ENCODE measurements around the gene HRH3. TPM values are rescaled to one million over a fixed set of nuclear protein-coding genes. Genes with fewer than 3 reads are reported as not detected.

Gene HRH3
- total RNA-seq, 3 donors from 2014 or later (not counting 1 experiment from before 2014, with no cell fraction given), result not detected

DNA sequence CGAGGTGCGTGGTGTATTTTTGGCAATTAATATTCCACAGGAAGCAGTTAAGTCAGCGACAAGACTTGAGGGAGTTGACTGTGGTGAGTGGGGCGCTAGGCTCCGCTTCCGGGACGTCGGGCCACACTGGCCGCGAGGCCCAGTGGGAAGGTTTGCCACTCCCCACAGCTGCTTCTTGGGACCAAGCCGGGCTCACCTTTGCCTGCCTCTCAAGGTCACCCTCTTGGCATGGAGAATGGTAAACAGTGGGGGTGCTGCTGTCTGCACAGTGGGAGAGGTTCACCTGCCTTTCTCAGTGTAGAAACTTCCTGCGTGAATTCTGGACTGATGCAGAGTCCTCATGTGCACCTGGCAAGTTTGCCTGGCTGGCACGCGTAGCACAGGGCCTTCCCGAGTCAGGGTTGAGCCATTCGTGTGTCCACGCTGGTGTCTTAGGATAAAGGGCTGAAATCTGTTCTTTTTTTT, 24.6 kb upstream of the HRH3 start:
- peak overlapping the region; percentile 63 for H3K27ac ChIP-seq (ENCODE audit: low read length)

DNA sequence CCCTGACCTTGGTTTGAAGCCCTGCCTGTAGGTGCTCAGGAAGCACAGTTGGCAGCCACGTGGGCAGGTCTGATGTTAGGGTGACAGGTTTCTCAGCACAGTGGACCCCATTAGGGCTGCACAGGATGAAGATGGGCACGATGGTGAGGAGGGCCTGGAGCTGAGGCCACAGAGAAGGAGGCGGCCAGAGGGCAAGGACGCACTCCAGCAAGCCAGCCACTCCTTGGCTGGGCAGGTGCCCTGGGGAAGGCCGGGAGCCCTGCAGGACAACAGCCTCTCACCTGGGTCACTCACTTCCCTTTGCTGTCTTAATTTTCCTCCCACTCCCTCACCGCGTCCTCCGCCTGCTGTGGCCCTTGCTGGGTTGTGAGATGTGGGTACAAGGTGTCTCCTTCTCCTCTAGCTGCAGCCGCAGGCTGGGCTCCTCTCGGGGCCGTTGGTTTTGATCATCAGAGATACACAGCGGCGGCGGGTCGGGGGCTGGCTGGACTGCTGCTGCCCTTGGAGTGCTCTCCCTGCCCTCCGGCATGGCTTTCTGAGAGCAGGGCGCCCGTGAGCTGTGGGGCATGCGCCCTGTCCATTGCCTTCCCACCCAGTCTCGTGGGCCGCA, 23.9 kb upstream of the HRH3 start:
- ATAC-seq, result peak; percentile 32 to 40 (median 37)
- no peaks in the 10 kb centered on the region for H3K27me3 Mint-ChIP-seq (ENCODE audit: low read depth in 2 of 2)
- H3K36me3 ChIP-seq (ENCODE audit: control insufficient read depth, insufficient read depth, low read length), result peaks cover 10% of the 10 kb centered on the region
- intact Hi-C loops (cut with micrococcal nuclease), result no loop called here
- peaks cover 69% of the 10 kb centered on the region for H3K4me1 ChIP-seq (ENCODE audit: control insufficient read depth, insufficient read depth, low read length)
- peak overlapping the region; percentile 85 to 86 for H3K27ac Mint-ChIP-seq
- TF ChIP-seq, protein P1, sequence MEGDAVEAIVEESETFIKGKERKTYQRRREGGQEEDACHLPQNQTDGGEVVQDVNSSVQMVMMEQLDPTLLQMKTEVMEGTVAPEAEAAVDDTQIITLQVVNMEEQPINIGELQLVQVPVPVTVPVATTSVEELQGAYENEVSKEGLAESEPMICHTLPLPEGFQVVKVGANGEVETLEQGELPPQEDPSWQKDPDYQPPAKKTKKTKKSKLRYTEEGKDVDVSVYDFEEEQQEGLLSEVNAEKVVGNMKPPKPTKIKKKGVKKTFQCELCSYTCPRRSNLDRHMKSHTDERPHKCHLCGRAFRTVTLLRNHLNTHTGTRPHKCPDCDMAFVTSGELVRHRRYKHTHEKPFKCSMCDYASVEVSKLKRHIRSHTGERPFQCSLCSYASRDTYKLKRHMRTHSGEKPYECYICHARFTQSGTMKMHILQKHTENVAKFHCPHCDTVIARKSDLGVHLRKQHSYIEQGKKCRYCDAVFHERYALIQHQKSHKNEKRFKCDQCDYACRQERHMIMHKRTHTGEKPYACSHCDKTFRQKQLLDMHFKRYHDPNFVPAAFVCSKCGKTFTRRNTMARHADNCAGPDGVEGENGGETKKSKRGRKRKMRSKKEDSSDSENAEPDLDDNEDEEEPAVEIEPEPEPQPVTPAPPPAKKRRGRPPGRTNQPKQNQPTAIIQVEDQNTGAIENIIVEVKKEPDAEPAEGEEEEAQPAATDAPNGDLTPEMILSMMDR (IDR thresholded peaks at IDR 0.05), result no peak
- WGBS (ENCODE audit: insufficient coverage), result 56% methylated on average over 18 of the region's 21 CpGs
- H3K27ac ChIP-seq (ENCODE audit: low read length), result peak overlapping the region; percentile 63
- H3K4me3 ChIP-seq (ENCODE audit: low read length), result no peak overlapping the region
- H3K4me1 Mint-ChIP-seq, result peaks cover 72 to 76% of the 10 kb centered on the region in 2 donors
- H3K27me3 ChIP-seq (ENCODE audit: control insufficient read depth, insufficient read depth, low read length), result no peaks in the 10 kb centered on the region
- no peak for DNase-seq
- H3K36me3 Mint-ChIP-seq, result no peaks in the 10 kb centered on the region
- no peaks in the 10 kb centered on the region for H3K9me3 Mint-ChIP-seq
- H3K4me3 Mint-ChIP-seq, result peak overlapping the region; percentile 87
- H3K9me3 ChIP-seq (ENCODE audit: control insufficient read depth, insufficient read depth, low read length), result no peaks in the 10 kb centered on the region

More for the DNA sequence above, 24.6 kb upstream of the HRH3 start:
- no peaks in the 10 kb centered on the region for H3K9me3 ChIP-seq (ENCODE audit: control insufficient read depth, insufficient read depth, low read length)
- Mint-ChIP-seq H3K27me3 (ENCODE audit: low read depth in 2 of 2) (no peaks in the 10 kb centered on the region), H3K4me3 (peak overlapping the region; percentile 87), H3K27ac (peak overlapping the region; percentile 85 to 86), H3K9me3 (no peaks in the 10 kb centered on the region), H3K36me3 (no peaks in the 10 kb centered on the region), H3K4me1 (peaks cover 66 to 72% of the 10 kb centered on the region in 2 donors)
- H3K4me3 ChIP-seq (ENCODE audit: low read length), result no peak overlapping the region
- H3K36me3 ChIP-seq (ENCODE audit: control insufficient read depth, insufficient read depth, low read length), result peaks cover 10% of the 10 kb centered on the region
- DNase-seq (peak in 1 of 2 donors; percentile 35), ATAC-seq (peak; percentile 59 to 73 (median 70))
- H3K4me1 ChIP-seq (ENCODE audit: control insufficient read depth, insufficient read depth, low read length), result peaks cover 63% of the 10 kb centered on the region
- TF ChIP-seq, protein P1 (IDR thresholded peaks at IDR 0.05), result no peak
- intact Hi-C loops (cut with micrococcal nuclease), result no loop called here
- H3K27me3 ChIP-seq (ENCODE audit: control insufficient read depth, insufficient read depth, low read length), result no peaks in the 10 kb centered on the region
- 43% methylated on average over 17 of the region's 17 CpGs for WGBS (ENCODE audit: insufficient coverage)

DNA sequence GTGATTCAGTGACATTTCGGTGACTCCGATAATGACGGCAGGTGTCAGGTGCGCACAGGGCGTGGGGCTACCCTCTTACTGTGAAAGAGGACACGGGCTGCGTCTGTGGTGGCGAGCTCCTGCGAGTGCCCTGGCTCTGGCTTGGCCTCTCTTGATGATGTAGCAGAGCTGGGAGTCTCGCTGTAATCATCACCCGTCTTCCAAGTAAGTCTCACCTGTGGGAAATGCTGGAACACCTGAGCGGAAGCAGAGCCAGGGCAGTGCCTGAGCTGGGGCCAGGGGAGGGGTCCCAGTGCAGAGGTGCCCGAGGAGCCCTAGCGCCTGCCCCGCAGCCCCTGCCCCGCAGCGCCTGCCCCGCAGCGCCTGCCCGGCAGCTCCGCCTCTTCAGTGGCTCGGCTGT, 23.0 kb upstream of the HRH3 start:
- DNase-seq (no peak), ATAC-seq (no peak)
- H3K27ac Mint-ChIP-seq, result peak overlapping the region; percentile 65 to 82
- Histone ChIP-seq H3K36me3 (ENCODE audit: control insufficient read depth, insufficient read depth, low read length) (peaks cover 10% of the 10 kb centered on the region), H3K4me3 (ENCODE audit: low read length) (no peak overlapping the region), H3K4me1 (ENCODE audit: control insufficient read depth, insufficient read depth, low read length) (peaks cover 70% of the 10 kb centered on the region), H3K27me3 (ENCODE audit: control insufficient read depth, insufficient read depth, low read length) (no peaks in the 10 kb centered on the region), H3K9me3 (ENCODE audit: control insufficient read depth, insufficient read depth, low read length) (no peaks in the 10 kb centered on the region), H3K27ac (ENCODE audit: low read length) (no peak overlapping the region)
- WGBS (ENCODE audit: insufficient coverage), result 87% methylated on average over 22 of the region's 22 CpGs
- intact Hi-C loops (cut with micrococcal nuclease), result no loop called here
- peaks cover 74 to 75% of the 10 kb centered on the region in 2 donors for H3K4me1 Mint-ChIP-seq
- H3K36me3 Mint-ChIP-seq, result no peaks in the 10 kb centered on the region
- no peak overlapping the region for H3K4me3 Mint-ChIP-seq
- H3K9me3 Mint-ChIP-seq, result no peaks in the 10 kb centered on the region
- H3K27me3 Mint-ChIP-seq (ENCODE audit: low read depth in 2 of 2), result no peaks in the 10 kb centered on the region
- TF ChIP-seq, protein P1 (IDR thresholded peaks at IDR 0.05), result no peak

Measured in natural killer cell (primary cell).